Measurements from ENCODE around the gene PPP4C. TPM values are rescaled to one million over a fixed set of nuclear protein-coding genes. Genes with fewer than 3 reads are reported as not detected.

Gene PPP4C
- total RNA-seq = 100 to 1,000 TPM; 120 to 124 TPM

GRCh38 chr16:30075503-30076275 is at the start of gene PPP4C:
Gene PPP4C (plus strand): TSS chr16:30075994. CDS start chr16:30076378, 384 bp downstream.

DNA sequence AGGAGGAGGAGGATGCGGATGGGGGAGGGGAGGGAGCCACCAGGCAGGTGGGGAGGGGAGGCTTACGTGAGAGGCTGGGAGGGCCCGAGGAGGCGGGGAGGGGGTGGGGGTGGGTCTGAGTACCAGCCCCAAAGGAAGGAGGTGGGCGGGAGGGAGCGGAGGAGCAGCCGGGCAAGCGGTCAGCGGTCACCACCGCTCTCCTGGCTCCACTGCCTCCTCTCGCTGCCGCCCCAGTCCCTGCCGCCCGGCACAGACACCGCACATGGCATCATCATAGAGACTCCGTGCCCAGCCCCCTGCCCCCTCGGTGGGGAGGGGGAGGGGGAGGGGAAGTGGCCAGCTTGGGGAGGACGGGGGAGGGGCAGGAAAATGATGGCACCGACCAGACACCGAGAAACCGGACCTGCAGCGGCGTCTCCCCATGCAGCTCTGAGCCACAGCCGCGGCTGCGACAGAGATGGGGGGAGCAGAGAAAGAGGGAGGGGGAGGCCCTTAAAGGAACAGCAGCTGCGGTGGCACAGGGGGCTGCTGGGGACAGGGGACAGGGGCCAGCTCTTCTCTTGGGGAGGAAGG is 44.9 kb upstream of the PPP4C start, which contains the start of gene TLCD3B:
TLCD3B (minus strand) TSS at position 431 of the 573 bp plus-strand sequence. CDS start 744 bp downstream, outside the sequence.

GRCh38 chr16:30065102-30065942 is 10.5 kb upstream of the PPP4C start, which contains the start of gene ALDOA:
Gene ALDOA (plus strand): TSS chr16:30065760. CDS start chr16:30066898, 1,138 bp downstream.

DNA sequence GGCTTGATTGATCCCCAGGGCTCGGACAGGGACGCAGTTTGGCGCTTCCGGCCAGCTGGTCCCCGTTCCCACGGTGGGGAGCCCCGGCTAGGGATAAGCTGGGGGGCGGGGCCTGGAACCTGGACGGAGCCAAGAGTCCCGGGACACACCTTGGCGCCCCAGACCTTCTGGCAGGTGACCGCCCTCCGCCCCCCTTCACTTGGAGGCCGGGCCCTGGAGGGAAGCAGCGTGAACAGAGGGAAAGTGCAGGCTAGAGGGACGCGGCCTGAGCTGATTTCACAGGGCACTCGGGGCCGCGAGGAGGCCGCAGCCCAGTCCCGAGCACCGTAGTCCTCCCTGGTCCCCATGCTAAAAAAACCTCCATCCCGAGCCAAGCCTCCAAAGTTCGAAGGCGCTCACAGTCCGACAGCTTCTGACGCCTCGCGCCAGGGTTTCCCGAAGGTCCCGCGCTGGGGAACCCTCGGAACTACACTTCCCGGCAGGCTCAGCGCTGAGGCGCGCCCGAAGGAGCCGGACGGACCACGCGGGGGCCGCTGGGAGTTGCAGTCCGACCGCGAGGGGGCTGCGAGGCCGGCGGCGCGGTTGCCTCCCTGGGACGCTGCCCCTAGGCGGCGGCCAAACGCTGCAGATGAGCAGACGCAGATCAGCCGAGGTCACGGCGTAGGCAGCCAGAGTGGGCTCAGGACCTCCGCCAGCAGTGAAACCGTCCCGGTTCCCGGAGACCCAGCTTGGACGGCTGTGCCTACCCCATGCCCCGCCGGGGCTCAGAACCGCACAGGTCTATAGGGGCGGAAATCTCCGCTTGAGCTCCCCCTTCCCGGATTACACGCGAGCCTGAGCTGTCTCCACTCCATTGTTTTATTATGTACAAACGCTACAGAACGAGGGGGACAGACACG is 15.9 kb downstream of the PPP4C start, which contains the start of gene TBX6:
TBX6 (minus strand) TSS at position 451 of the 899 bp plus-strand sequence. CDS start 731 bp downstream, outside the sequence.

GRCh38 chr16:30096105-30096861 is 20.5 kb downstream of the PPP4C start, which contains the start of gene YPEL3:
Gene YPEL3 (minus strand): TSS chr16:30096213. CDS start chr16:30095482, 731 bp downstream.

DNA sequence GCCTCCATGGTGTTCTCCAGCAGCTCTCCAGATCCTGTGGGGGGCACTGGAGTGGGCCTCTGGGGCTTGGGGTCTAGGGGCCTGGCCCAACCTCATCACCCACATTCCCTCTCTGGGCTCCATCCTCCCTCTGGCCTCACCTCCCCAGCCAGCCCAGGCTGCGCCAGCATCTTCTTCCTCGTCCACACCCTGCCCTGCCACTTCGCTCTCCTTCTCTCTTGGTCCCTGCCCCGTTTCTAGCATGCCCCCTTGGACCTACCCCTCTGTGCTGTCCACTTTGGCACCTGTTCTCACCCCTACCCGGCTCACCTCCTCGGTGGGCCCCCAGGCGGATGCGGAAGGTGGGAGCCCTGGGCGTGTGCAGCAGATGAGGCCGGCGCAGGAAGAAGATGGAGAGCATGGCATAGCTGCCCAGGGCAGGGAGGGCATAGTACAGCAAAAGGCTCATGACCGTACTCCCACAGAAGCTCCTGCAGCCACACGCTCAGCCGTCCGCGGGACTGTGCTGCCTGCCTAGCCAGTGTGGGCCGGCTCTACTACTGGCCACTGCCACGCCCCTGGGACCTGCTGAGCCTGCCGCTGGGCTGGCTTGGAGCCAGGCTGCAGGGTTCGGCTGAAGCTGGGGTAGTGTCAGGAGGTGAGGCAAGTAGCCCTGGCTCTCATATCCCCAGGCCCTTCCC is 37.4 kb downstream of the PPP4C start, which contains the start of gene GDPD3:
GDPD3 (minus strand) TSS at position 507 of the 680 bp plus-strand sequence; CDS start at position 448, 59 bp downstream.

Other genes starting within 250 kb of the PPP4C start
- gene CDIPT, start 212.8 kb upstream of the PPP4C start, total RNA-seq = 10 to 100 TPM; 57.3 to 59.6 TPM
- not detected for gene SEZ6L2, start 176.4 kb upstream of the PPP4C start, total RNA-seq
- not detected for gene ASPHD1, start 175.5 kb upstream of the PPP4C start, total RNA-seq
- 10 to 100 TPM; 30.4 to 32.9 TPM for gene KCTD13, start 149.8 kb upstream of the PPP4C start, total RNA-seq
- gene TMEM219, start 113.9 kb upstream of the PPP4C start, total RNA-seq = 10 to 100 TPM; 74.1 to 77.3 TPM
- 10 to 100 TPM; 42.2 to 43.0 TPM for gene TAOK2, start 102.1 kb upstream of the PPP4C start, total RNA-seq
- 10 to 100 TPM; 33.1 to 34.6 TPM for gene HIRIP3, start 80.4 kb upstream of the PPP4C start, total RNA-seq
- 100 to 1,000 TPM; 101 to 102 TPM for gene INO80E, start 79.8 kb upstream of the PPP4C start, total RNA-seq
- not detected for gene DOC2A, start 65.0 kb upstream of the PPP4C start, total RNA-seq
- gene C16orf92, start 52.8 kb upstream of the PPP4C start, total RNA-seq = not detected
- 1 to 10 TPM; 4.7 to 5.8 TPM for gene TLCD3B, start 44.7 kb upstream of the PPP4C start, total RNA-seq
- 1,000 to 10,000 TPM; 1,254 to 1,292 TPM for gene ALDOA, start 10.2 kb upstream of the PPP4C start, total RNA-seq
- gene TBX6, start 15.9 kb downstream of the PPP4C start, total RNA-seq = 1 to 10 TPM; 1.8 to 2.1 TPM
- gene YPEL3, start 20.2 kb downstream of the PPP4C start, total RNA-seq = 10 to 100 TPM; 96.1 to 96.3 TPM
- gene GDPD3, start 37.5 kb downstream of the PPP4C start, total RNA-seq = 10 to 100 TPM; 14.1 to 17.4 TPM
- gene MAPK3, start 47.2 kb downstream of the PPP4C start, total RNA-seq = 10 to 100 TPM; 75.2 to 75.6 TPM
- 1,000 to 10,000 TPM; 1,549 to 1,565 TPM for gene CORO1A, start 107.6 kb downstream of the PPP4C start, total RNA-seq
- 100 to 1,000 TPM; 122 to 123 TPM for gene BOLA2B, start 117.7 kb downstream of the PPP4C start, total RNA-seq
- gene SLX1A, start 117.9 kb downstream of the PPP4C start, total RNA-seq = 10 to 100 TPM; 74.5 to 91.7 TPM
- gene SULT1A3, start 123.3 kb downstream of the PPP4C start, total RNA-seq = 10 to 100 TPM; 24.0 to 31.6 TPM
- 10 to 100 TPM in 1 of 2 experiments, 1 to 10 TPM in 1; 7.5 to 15.5 TPM for gene NPIPB13, start 172.5 kb downstream of the PPP4C start, total RNA-seq